GM19035 (cell line): ENCODE results near the gene CHMP6.

Source experiments
- ATAC-seq: cut with Tn5 transposase; IDR thresholded peaks from one replicate; pipeline ENCODE4 v1.9.1; 2021; ENCODE audit not compliant: unreplicated experiment

Gene CHMP6

GRCh38 chr17:80991645-80992076, at the start of gene CHMP6:
Gene CHMP6 (plus strand): TSS chr17:80991841. CDS start chr17:80991919, 78 bp downstream.
- ATAC-seq, result peak; percentile 60

- ATAC-seq, result no peak
Measured at GRCh38 chr17:80942423-80943345, 49.0 kb upstream of the CHMP6 start.

GRCh38 chr17:80943346-80944145, 48.1 kb upstream of the CHMP6 start:
- no peak for ATAC-seq

GRCh38 chr17:80944326-80944725, 47.3 kb upstream of the CHMP6 start:
- no peak for ATAC-seq

- no peak for ATAC-seq
Measured at GRCh38 chr17:80945736-80946135, 45.9 kb upstream of the CHMP6 start.

GRCh38 chr17:80946449-80946848, 45.2 kb upstream of the CHMP6 start:
- ATAC-seq, result no peak

- ATAC-seq, result no peak
Measured at GRCh38 chr17:80947200-80947940, 44.3 kb upstream of the CHMP6 start.

- ATAC-seq, result no peak
Measured at GRCh38 chr17:80948019-80948975, 43.3 kb upstream of the CHMP6 start.

- no peak for ATAC-seq
Measured at GRCh38 chr17:80948976-80949450, 42.6 kb upstream of the CHMP6 start.

- no peak for ATAC-seq
Measured at GRCh38 chr17:80949451-80950421, 41.9 kb upstream of the CHMP6 start.

- no peak for ATAC-seq
Measured at GRCh38 chr17:80950466-80951120, 41.0 kb upstream of the CHMP6 start.

- no peak for ATAC-seq
Measured at GRCh38 chr17:80951121-80952090, 40.2 kb upstream of the CHMP6 start.

GRCh38 chr17:80952291-80952690, 39.4 kb upstream of the CHMP6 start:
- no peak for ATAC-seq

GRCh38 chr17:80953471-80954315, 37.9 kb upstream of the CHMP6 start:
- ATAC-seq, result no peak

GRCh38 chr17:80955078-80955477, 36.6 kb upstream of the CHMP6 start:
- ATAC-seq, result no peak

- no peak for ATAC-seq
Measured at GRCh38 chr17:80955671-80956280, 35.9 kb upstream of the CHMP6 start.
